OCI-LY7 (cell line): ENCODE measurements around the gene CNIH3.

Experiments used
- CTCF ChIP-seq: fragments of 200-600 bp; sonication (generic); conservative IDR thresholded peaks from 2 replicates; pipeline ENCODE4 v1.5.1; 2014; ENCODE audit warnings: mild to moderate bottlenecking, antibody characterized with exemption, low read length, moderate library complexity, mixed read lengths
- EZH2phosphoT487 ChIP-seq: fragments of 200-600 bp; sonication (generic); IDR thresholded peaks from 2 replicates; pipeline ENCODE4 v1.6.1; 2018; ENCODE audit warnings: low read depth, borderline replicate concordance, mild to moderate bottlenecking, mixed run types, antibody characterized with exemption, low read length, moderate library complexity, mixed read lengths

GRCh38 chr1:224684979-224685425 is 68.9 kb downstream of the CNIH3 start:
- TF ChIP-seq CTCF (no peak), EZH2phosphoT487 (no peak)
